ENCODE measurements around the gene NLK. TPM values are rescaled to one million over a fixed set of nuclear protein-coding genes. Genes with fewer than 3 reads are reported as not detected.

NLK gene
- total and polyA plus RNA-seq, 7 donors: 4.0 to 13.0 (median 8.1) TPM

GRCh38 chr17:28169621-28170349, 127.3 kb downstream of the NLK start:
- no peak overlapping the region for H3K4me3 ChIP-seq
- 75 to 80% (median 78%) methylated on average over 3 of the region's 3 CpGs for WGBS, 3 donors
- H3K9me3 ChIP-seq: no peaks in the 10 kb centered on the region
- DNase-seq: no peak
- no peak for ATAC-seq
- no peaks in the 10 kb centered on the region for H3K27me3 ChIP-seq (ENCODE audit: insufficient read depth in 3 of 3, low read length in 2 of 3)
- peaks cover 2 to 37% of the 10 kb centered on the region in 2 donors for H3K36me3 ChIP-seq (ENCODE audit: insufficient read depth in 1 of 2, low read depth in 1 of 2)
- no peak overlapping the region for H3K27ac ChIP-seq
- intact Hi-C loops (cut with DNase I): no loop called here
- TF ChIP-seq CTCF (IDR thresholded peaks at IDR 0.05): no peak
- no peaks in the 10 kb centered on the region for H3K4me1 ChIP-seq

- ATAC-seq (no peak), DNase-seq (no peak)
- Histone ChIP-seq H3K27ac (no peak overlapping the region), H3K4me1 (no peaks in the 10 kb centered on the region), H3K4me3 (no peak overlapping the region), H3K36me3 (ENCODE audit: insufficient read depth in 1 of 2, low read depth in 1 of 2) (peaks cover 2 to 39% of the 10 kb centered on the region in 2 donors), H3K27me3 (ENCODE audit: insufficient read depth in 3 of 3, low read length in 2 of 3) (no peaks in the 10 kb centered on the region), H3K9me3 (no peaks in the 10 kb centered on the region)
- no peak for TF ChIP-seq CTCF (IDR thresholded peaks at IDR 0.05)
- intact Hi-C loops (cut with DNase I): no loop called here
Measured at GRCh38 chr17:28170771-28171170, 128.3 kb downstream of the NLK start.

- Histone ChIP-seq H3K27me3 (ENCODE audit: insufficient read depth in 3 of 3, low read length in 2 of 3) (no peaks in the 10 kb centered on the region), H3K9me3 (no peaks in the 10 kb centered on the region), H3K27ac (no peak overlapping the region), H3K36me3 (ENCODE audit: insufficient read depth in 1 of 2, low read depth in 1 of 2) (peaks cover 2 to 44% of the 10 kb centered on the region in 2 donors), H3K4me3 (no peak overlapping the region), H3K4me1 (no peaks in the 10 kb centered on the region)
- no peak for TF ChIP-seq CTCF (IDR thresholded peaks at IDR 0.05)
- intact Hi-C loops (cut with DNase I): no loop called here
- ATAC-seq (no peak), DNase-seq (no peak)
- 32 to 37% (median 33%) methylated on average over 3 of the region's 3 CpGs for WGBS, 3 donors
Measured at GRCh38 chr17:28173031-28173561, 130.6 kb downstream of the NLK start.

DNA sequence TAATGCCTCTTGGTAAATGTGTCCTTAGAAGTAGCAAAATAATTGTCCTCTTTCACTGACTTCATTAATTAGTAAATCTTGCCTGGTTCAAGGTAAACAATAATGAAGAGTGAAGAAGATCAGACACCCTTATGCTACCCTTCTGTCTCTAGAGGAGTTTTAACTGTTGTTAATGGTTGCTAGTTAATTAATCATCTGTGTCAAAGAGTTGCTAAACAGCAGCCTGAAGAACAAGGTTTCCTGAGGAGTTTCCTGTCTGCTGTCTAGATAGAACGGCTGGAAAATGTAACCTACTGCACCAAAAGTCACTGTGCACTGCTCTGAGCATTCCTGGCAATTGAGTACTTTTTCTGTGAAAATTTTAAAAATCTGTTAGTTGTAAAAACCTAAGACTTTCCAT, 131.3 kb downstream of the NLK start:
- Histone ChIP-seq H3K27me3 (ENCODE audit: insufficient read depth in 3 of 3, low read length in 2 of 3) (no peaks in the 10 kb centered on the region), H3K9me3 (no peaks in the 10 kb centered on the region), H3K4me1 (no peaks in the 10 kb centered on the region), H3K4me3 (no peak overlapping the region), H3K36me3 (ENCODE audit: insufficient read depth in 1 of 2, low read depth in 1 of 2) (peaks cover 2 to 44% of the 10 kb centered on the region in 2 donors), H3K27ac (no peak overlapping the region)
- intact Hi-C loops (cut with DNase I): no loop called here
- TF ChIP-seq CTCF (IDR thresholded peaks at IDR 0.05): no peak
- DNase-seq: no peak
- no peak for ATAC-seq
- 49 to 53% (median 51%) methylated on average over 1 of the region's 1 CpG for WGBS, 3 donors
